HuH-7 (cell line): Measurements from ENCODE around the gene CLDN5.

Source experiments
- DNase-seq: peaks from one replicate; pipeline ENCODE4 v3.0.0; 2011; ENCODE audit warnings: low spot score

The CLDN5 gene

DNA sequence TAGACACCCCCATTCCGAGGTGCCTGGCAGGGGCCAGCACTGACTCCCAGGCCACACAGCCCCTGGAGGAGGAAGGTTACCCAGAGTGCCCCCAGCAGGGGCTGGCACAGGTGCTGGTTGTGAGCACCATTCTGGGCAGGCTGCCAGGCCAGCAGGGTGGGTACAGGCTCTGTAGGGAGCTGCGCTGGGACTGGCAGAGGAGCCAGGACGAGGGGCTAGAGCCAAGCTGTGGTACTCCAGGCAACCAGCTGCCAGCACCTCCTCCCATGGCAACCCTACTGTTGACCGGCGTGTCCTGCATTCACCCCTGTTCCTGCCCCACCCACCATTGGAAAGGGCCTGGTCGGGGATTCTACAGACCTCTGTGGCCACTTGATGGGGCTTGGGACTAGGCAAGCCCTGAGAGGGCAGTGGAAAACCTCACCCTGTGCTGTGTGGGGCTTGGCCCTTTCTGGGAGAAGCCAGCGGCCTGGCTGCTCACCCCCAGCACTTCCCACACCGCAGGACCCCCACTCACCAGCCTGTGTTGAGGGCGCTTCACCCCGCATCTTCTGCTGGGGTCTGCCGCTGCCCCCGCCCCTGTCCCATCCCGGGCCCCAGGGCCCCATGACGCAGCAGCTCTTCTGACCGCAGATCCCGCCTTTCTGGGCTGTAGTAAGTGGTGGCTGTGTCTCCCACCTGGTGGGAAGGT is 1.9 kb downstream of the CLDN5 start:
- no peak for DNase-seq

DNA sequence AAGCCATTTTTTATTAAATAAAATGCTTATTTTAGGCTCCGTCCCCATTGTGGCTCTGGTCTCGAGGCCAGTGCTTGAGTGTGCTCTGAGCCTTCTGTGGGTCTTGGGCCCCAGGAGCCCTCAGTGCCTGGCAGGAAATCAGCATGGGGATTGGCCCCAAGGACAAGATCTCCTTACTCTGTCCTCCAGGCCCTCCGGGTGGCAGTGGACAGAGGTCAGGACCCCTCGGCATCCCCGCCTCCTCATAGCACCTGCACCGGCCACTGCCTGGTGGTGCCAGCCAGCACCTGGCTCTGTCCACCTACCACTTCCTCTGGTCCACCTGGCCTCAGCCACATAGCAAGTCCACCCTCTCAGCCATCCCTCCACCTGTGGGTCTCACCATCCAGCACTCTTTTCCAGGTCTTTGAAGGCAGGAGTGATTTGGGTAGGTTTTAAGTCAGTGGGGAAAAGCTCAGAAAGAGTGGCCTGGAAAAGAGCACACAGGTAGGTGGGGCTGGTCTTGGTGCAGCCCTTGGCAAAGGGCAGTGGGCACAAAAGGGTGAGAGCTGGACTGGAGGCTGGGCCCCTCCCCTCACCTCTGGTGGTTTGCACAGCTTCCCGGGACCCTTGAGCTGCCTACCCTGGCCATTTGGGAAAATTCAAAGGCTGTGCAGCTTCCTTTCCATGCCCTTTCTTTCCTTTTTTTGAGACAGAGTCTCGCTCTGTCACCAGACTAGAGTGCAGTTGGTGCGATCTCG is 3.5 kb downstream of the CLDN5 start:
- DNase-seq, result no peak

DNA sequence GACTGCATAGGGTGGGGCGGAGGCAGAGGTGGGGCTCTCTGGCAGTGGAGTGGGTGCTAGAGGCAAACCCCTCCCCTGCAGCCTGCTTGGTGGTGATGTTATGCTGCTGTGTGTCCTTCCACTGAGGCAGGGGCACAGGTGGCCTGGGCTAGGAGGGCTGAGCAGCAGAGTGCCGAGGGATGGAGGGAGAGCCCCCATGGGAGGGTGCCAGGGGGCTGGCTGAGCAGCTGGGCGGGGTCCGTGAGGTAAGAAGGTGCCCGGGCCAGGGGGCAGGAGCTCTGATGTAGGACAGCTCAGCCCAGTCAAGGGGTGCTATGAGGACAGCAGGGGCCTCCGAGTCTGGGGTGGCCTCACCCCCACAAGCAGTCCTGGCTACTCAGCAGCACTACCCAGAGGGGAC is 4.2 kb downstream of the CLDN5 start:
- no peak for DNase-seq

DNA sequence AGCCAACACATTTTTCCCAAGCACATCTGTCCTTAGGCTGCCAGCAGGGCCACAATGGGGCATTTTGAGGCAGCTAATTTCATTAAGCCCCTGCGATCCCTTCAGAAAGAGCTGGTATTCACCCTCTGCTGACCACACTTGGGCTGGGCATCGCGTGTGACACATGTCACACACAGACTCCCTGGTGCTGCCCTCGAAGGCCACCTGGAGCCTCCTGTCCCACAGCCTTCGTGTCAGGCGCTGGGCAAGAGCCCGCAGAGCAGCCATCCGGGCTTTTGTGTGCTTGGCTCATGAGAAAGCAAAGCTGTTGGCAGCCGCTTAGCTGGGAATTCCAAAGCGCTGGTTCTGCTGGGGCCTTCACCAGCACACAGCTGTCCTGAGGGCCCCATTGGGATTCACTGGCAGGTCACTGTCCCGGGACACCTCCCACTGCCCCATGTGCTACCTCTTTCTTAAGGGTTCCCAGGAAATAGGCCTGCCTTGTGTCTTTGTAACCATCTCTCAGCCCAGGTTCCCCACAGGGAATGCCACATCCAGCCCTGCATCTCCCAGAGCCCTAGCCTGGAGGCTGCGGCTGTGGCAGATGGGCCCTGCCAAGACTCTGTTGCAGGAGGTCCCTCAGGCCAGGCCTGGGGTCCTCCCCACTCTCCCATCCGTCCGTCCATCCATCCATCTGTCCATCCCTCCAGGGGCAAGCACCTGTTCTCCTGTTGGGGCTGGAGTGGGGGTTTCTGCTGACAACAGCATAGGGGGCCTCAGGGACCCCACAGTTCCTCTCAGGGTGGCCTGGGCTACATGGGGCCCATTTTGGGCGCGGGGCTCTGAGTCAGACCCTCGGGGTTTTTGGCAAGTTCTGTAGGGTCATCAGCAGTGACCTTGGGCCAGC is 4.9 kb downstream of the CLDN5 start:
- no peak for DNase-seq

DNA sequence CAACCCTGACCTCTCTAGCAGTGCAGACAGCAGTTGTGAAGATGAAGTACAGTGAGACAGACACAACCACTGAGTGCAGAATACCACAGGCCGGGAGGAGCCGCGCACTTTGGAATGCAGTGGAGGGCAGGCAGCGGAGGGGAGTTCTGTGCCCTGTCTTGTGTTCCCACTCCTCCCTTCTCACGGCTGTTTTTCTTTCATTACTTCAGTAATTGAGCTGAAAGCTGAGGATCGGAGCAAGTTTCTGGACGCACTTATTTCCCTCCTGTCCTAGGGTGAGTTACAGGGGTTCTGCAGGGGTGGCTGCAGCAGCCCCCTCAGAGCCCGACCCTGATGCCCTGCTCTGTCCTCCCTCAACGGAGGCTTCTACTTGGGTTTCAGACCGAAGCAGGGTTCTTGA is 5.6 kb downstream of the CLDN5 start:
- DNase-seq, result no peak

DNA sequence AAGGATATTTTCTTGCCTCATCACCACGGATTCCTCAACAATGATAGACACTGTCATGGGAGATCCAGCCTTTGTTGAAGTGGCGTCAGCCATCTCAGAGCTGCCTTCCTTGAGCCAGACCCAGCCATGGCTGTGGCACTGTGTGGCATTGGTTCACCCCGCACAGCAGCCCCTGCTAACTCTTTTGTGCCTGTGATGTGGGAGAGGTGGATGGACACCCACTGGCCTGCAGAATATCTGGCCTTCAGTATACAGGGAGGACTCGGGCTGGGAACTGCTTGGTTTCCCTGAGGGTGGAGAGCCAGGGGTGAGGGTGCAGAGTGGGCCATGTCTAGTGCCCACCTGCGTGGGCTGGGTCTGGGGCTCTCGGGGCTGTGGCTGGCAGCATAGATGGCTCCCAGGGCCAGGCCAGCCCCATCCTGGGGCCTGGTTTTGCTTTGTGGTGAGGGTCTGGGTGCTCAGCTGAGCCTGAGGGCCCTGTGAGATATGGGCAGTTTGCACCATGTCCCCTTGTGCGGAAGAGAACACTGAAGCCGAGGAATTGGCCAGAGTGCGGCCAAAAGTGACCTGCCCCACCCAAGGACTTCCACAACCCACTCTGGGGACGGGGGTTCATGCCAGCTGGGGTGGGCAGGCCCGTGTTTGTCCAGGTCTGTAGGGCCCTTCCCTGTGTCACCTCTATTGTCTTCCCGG is 6.1 kb downstream of the CLDN5 start:
- DNase-seq, result no peak

DNA sequence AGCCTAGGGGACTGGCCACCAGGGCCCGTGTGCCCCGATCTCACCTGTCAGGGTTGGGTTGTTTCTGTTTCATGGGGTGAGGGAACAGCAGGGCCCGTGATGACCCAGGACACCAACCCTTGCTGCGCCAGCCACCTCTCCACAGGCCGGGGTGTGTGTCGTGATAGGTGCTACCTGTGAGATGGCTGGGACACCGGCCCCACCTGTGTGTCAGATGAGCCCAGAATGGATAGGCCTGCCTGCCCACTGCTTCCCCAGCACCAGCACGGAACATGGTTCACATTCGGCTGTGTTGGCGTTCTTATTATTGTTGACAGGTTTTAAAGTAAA is 7.1 kb downstream of the CLDN5 start:
- no peak for DNase-seq

DNA sequence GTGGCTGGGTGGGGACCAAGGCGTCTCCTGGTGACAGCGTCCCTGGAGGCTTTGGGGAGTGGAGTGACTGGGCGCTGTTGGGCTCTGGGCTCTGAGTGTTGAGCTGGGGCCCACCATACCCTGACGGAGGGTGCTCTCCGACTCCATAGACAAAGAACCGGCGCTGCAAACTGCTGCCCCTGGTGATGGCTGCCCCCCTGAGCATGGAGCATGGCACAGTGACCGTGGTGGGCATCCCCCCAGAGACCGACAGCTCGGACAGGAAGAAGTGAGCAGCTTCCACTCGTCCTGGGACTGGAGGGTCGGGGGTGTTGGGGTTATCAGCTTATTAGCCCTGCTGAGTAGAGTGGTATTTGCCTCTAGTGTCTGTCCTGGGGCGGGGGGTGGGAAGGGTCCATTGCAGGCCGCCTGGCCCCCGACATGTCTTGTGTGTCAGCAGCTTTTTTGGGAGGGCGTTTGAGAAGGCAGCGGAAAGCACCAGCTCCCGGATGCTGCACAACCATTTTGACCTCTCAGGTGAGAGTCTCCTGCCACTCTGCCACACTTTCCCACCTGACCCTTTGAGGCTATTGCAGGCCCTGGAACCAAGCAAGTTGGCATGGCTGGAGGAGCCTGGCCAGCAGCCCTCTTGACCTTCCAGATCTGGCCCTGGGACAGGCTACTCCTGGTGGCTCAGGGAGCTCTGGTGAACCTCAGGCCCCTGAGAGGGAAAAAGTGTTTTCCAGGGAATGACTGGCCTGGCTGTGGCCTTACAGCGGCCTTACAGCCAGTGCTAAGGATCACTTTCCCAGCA is 7.6 kb downstream of the CLDN5 start:
- no peak for DNase-seq

DNA sequence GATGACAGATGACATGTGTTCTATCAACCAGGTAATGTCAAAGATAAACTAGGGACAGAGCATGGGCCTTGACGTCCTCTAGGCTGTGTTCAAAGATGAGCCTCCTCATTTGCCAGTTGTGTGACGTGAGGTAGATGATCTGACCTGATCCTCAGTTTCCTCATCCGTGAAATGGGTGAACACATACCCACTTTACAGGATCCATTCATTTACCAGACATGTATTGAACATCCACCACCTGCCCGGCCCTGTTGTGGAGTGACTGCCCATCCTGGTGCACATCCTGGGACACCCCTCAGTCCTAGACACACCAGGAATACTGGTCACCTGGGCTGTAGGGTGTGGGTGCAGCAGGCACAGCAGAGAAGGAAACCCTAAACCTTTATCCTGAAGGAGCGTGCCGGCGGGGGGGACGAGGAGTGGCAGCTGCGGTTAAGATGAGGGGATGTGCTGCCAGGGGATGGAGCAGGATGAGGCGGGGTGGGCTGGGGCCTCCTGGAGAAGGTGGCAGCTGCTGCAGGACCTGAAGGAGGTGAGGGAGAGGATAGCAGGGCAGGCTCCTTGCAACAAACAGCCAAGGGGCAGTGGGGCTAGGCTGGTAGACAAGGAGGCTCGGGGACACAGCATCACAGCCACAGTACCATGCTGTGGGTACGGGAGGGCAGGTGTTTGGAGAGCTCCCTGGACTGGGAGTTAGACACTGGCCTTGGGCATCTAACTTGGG is 8.4 kb downstream of the CLDN5 start:
- DNase-seq, result no peak

DNA sequence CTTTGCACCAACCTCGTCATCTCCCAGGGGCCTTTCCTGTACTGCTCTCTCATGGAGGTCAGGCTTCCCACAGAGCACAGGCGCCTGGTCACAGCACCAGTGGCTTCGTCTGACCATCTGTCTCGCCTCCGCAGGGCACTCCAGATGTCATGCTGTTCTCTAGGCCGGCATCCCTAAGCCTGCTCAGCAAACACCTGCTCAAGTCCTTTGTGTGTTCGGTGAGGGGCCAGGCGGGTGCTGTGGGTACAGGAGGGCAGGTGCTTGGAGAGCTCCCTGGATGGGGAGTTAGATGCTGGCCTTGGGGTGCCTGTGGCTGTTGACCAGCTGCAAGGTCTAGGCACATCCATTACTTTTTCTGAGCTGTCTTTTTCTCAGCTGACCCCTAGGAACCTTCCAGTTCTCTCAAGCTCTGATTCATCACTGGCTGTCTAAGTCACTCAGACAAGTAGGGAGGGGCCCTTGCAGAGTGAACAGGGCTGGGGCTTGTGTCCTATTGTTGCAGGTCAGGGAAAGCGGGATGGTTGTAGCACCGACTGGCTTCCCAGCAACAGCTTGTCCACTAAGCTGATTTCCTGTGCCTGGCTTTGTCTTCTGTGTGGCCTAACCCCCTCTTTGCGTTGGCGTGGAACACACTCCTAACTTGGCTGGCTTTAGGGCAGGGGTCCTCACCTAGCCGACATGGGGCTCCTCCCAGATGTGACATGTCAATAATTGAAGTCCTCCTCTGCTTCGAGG is 9.2 kb downstream of the CLDN5 start:
- DNase-seq, result no peak

DNA sequence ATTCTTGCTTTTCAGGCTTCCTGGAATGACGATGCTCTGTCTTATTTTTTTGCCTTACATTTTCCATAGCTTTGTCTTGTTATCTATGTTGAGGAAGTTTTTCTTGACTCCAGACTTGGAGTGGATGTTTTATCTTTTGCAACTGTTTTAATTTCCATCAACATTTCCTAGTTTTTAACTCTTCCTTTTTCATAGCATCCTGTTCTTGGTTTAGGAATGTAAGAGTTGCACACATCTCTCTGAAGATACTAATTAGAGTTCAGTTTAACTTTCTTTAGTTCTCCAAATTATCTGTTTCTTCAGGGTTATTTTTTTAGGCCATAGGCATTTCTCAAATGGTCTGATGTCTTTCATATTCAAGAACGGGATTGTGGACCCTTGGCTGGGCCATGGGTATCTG is 10.4 kb downstream of the CLDN5 start:
- no peak for DNase-seq

DNA sequence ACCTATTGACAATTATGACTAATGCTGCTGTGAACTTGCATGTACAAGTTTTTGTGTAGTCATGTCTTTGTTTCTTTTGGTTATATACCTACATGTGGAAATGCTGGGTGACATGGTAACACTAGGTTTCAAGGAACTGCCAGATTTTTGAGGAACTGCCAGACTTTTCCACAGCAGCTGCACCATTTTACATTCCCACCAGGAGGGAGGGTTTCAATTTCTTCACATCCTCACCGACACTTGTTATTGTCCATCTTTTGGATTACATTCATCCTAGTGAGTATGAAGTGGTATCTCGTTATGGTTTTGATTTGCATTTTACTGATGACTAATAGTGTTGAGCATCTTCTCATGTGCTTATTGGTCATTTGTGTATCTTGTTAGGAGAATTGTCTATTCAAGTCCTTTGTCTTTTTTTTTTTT is 13.3 kb downstream of the CLDN5 start:
- DNase-seq, result no peak

DNA sequence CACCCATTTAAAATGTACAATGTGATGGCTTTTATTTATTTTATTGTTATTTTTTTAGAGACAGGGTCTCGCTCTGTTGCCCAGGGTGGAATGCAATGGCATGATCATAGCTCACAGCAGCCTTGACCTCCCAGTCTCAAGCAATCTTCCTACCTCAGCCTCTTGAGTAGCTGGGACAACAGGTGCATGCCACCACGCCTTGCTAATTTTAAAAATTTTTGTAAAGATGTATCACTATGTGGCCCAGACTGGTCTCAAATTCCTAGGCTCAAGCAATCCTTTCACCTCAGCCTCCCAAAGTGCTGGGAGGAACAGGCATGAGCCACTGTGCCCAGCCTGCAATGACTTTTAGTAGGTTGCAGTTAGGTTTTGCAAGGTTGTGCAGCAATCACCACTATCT is 14.3 kb downstream of the CLDN5 start:
- no peak for DNase-seq

DNA sequence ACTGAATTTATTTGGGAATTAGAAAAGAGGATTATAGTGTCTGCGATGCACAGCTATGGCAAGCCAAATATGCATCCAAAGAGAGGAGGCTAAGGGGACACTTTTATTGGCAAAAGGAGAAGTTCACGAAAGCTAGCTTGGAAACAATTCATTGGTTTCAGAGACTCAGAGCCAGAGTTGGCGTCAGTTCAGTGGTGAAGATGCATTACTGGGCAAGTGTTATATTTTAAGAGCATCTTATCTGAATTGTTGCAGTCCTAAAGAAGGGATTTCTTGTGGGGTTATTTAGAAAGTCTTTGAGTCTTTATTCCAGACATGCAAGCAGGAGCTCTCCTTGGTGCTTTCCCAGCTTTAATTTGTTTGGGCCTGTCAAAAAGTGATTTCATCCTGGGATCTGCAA is 15.0 kb downstream of the CLDN5 start:
- no peak for DNase-seq

DNA sequence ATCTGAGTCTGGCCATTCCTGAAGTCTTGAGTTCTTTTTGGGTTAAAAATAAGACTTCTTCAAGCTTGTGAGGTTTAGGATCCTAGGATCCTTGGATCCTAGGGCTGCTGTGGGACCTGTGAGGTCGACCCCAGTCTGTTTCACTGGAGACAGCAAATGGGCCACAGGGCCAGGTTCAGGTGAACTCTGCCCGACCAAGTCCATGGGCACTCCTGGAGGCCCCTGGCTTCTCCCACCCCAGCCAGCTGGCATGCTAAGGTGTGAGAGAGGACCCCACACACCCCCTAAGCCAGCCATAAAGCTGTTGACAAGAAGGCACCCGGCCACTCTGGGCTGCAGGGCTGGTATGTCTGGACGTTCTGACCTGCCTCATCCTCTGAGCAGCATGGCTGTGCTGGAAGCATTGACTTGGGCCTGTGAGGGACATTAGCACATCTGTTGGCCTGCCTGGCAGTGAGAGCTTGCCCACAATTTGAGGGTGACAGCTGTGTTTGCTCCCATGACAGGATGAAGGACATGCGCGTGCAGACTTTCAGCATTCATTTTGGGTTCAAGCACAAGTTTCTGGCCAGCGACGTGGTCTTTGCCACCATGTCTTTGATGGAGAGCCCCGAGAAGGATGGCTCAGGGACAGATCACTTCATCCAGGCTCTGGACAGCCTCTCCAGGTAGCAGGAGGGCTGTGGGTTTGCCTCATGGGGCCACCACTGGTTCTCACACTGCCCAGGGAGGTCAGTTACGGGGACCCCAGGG is 16.0 kb downstream of the CLDN5 start:
- no peak for DNase-seq

DNA sequence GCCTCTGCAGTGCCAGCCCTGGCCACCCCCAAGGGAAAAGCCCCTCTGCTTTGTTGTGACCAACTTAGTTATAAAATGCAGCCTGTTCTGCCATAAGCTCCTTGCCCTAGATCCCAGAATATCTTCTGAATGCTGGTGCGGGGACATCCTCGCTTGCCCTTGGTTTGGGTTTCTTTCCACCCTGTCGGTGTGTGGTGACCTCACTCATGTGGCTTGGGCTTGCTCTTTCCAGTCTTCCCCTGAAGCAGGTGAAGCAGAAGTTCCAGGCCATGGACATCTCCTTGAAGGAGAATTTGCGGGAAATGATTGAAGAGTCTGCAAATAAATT is 16.7 kb downstream of the CLDN5 start:
- DNase-seq, result no peak

DNA sequence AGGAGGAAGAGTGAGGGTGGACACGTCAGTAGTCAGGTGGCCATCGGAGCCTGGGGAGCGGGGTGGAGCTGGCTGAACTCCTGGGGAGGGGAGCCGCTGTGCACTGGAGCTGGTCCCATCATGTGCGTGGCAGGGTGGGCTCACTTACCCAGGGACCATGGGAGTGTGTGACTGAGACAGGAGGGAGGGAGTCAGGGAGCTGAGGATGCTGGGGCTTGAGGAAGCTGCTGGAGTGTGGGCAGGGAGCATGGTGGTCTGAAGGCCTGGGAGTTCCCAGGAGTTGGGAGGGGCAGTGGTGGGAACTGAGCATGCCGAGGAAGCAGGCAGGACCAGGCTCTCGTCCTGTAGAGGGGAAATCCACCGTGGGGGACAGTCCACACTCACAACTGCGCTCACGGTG is 18.0 kb downstream of the CLDN5 start:
- no peak for DNase-seq

DNA sequence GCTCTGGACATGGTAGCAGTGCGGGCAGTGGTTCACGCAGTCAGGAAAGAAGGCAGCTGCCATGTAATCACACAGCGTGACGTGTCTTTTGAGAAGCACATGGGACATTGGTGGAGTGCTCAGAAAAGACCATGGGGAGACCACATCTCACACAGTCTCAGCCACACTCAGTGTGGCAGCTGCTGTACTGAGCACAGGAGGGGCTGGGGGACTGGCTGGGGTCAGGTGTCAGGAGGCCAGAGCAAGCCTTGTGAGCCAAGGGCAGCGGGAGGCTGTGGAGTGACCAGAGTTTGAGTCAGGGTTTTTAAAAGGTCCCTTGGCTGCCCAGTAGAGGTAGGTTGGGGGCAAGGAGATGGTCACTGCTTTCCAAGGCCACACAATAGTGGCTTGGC is 18.5 kb downstream of the CLDN5 start:
- no peak for DNase-seq

DNA sequence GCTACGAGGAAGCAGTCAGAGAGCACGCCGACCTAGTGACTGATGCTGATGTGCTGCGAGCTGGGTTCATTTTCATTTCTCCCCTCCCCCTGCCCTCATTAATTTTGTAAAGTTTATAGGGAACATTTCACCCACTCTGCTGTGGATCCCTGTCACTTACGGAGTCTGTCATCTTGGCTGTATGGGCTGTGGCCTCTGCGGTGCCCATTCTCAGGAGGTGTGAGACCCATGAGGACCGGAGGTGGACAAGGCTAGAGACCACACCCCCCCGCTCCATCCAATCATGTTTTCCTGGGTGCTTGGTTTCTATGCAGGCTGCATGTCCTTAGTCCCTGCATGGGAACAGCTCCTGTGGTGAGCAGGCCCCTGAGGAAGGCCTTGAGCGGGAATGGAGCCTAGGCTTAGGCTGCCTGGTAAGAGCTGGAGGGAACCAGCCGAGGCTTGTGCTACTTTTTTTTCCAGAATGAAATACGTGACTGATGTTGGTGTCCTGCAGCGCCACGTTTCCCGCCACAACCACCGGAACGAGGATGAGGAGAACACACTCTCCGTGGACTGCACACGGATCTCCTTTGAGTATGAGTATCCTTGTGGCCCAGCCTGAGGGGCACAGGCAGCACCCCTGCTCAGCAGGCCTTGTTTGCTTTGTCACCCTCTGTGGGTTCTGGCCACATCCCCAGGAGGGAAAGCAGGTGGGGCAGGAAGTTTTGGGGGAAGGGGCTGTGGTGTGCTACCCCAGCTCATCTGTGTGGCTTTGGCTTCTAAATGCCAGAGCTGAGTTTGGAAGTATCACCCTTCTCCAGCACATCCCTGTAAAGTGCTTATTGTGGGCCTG is 19.1 kb downstream of the CLDN5 start:
- no peak for DNase-seq
